Astrocyte (in vitro differentiated cells and primary cell): ENCODE results near the gene ELP4. TPM values are rescaled to one million over a fixed set of nuclear protein-coding genes. Genes with fewer than 3 reads are reported as not detected.

Source experiments
- DNase-seq: peaks from one replicate; pipeline ENCODE4 v3.0.0-alpha.2; 2010; ENCODE audit warnings: low read depth
- FAIRE-seq: peaks from 2 replicates; lab custom pipeline; 2011; peaks lifted over from hg19 to GRCh38; lab: Jason Lieb, UNC
- H2AFZ ChIP-seq: 2 replicates; pipeline ENCODE4 v1.6.0; 2012; ENCODE audit warnings: low read depth, low read length, inconsistent platforms
- H3K27ac ChIP-seq: 2 replicates; pipeline ENCODE4 v1.5.1; 2011; ENCODE audit warnings: low read depth, low read length, inconsistent platforms
- H3K27me3 ChIP-seq: 2 replicates; pipeline ENCODE4 v1.6.0; 2011; ENCODE audit warnings: low read length, inconsistent platforms; ENCODE audit not compliant: insufficient read depth
- H3K36me3 ChIP-seq: 2 replicates; pipeline ENCODE4 v1.5.1; 2011; ENCODE audit warnings: low read length, inconsistent platforms; ENCODE audit not compliant: insufficient read depth
- H3K4me1 ChIP-seq: 2 replicates; pipeline ENCODE4 v1.5.1; 2011; ENCODE audit warnings: low read length, inconsistent platforms; ENCODE audit not compliant: insufficient read depth
- H3K4me2 ChIP-seq: 2 replicates; pipeline ENCODE4 v1.6.0; 2012; ENCODE audit warnings: low read length, inconsistent platforms
- H3K4me3 ChIP-seq: 2 replicates; pipeline ENCODE4 v1.5.1; 2011; ENCODE audit warnings: low read depth, mild to moderate bottlenecking, low read length, inconsistent platforms; ENCODE audit not compliant: insufficient read depth
- H3K79me2 ChIP-seq: 2 replicates; pipeline ENCODE4 v1.6.0; 2012; ENCODE audit warnings: mild to moderate bottlenecking, low read length, inconsistent platforms; ENCODE audit not compliant: insufficient read depth
- H3K9ac ChIP-seq: 2 replicates; pipeline ENCODE4 v1.6.0; 2012; ENCODE audit warnings: mild to moderate bottlenecking, low read length, inconsistent platforms
- H3K9me3 ChIP-seq: 2 replicates; pipeline ENCODE4 v1.5.1; 2012; ENCODE audit warnings: low read depth, mild to moderate bottlenecking, low read length, inconsistent platforms; ENCODE audit not compliant: insufficient read depth
- H4K20me1 ChIP-seq: 2 replicates; pipeline ENCODE4 v1.6.0; 2012; ENCODE audit warnings: low read length, inconsistent platforms; ENCODE audit not compliant: insufficient read depth
- H3K27ac Mint-ChIP-seq: one replicate; pipeline ENCODE4 v1.8.0; 2021; ENCODE audit warnings: mild to moderate bottlenecking, mixed read lengths; ENCODE audit not compliant: unreplicated experiment
- H3K27me3 Mint-ChIP-seq: one replicate; pipeline ENCODE4 v1.8.0; 2021; ENCODE audit warnings: low read depth, mixed read lengths; ENCODE audit not compliant: unreplicated experiment
- H3K36me3 Mint-ChIP-seq: one replicate; pipeline ENCODE4 v1.8.0; 2021; ENCODE audit warnings: low read depth, mixed read lengths; ENCODE audit not compliant: unreplicated experiment
- H3K4me1 Mint-ChIP-seq: one replicate; pipeline ENCODE4 v1.8.0; 2021; ENCODE audit warnings: low read depth, mixed read lengths; ENCODE audit not compliant: unreplicated experiment
- H3K4me3 Mint-ChIP-seq: one replicate; pipeline ENCODE4 v1.8.0; 2021; ENCODE audit warnings: mild to moderate bottlenecking, moderate library complexity, mixed read lengths; ENCODE audit not compliant: unreplicated experiment
- H3K9me3 Mint-ChIP-seq: one replicate; pipeline ENCODE4 v1.8.0; 2021; ENCODE audit warnings: mild to moderate bottlenecking, mixed read lengths; ENCODE audit not compliant: unreplicated experiment
- EZH2 ChIP-seq: IDR thresholded peaks from 2 replicates; pipeline ENCODE4 v1.6.1; 2012; ENCODE audit warnings: mild to moderate bottlenecking, low read length, inconsistent platforms; ENCODE audit not compliant: insufficient read depth
- total RNA-seq: library from RNA; stranded (reverse); gene quantifications from 2 replicates; pipeline ENCODE4 v1.2.1, GENCODE V29; 2021
- TF ChIP-seq, protein P1 (sequence below): IDR thresholded peaks from 2 replicates; pipeline ENCODE4 v1.5.1; 2011; ENCODE audit warnings: low read depth, mild to moderate bottlenecking, inconsistent platforms, low read length, moderate library complexity; ENCODE audit not compliant: insufficient read depth

Gene ELP4
- total RNA-seq, 1 donor from 2014 or later, result 12.9 TPM

GRCh38 chr11:31826536-31827438 lies 317.2 kb downstream of the ELP4 start:
- H4K20me1 ChIP-seq, result no peaks in the 10 kb centered on the region
- H3K4me1 ChIP-seq, result peaks cover 14% of the 10 kb centered on the region
- peaks cover 70% of the 10 kb centered on the region for H3K27me3 ChIP-seq
- Mint-ChIP-seq H3K4me3 (peak overlapping the region; percentile 71), H3K27me3 (peaks cover 70% of the 10 kb centered on the region), H3K36me3 (no peaks in the 10 kb centered on the region), H3K4me1 (peaks cover 14% of the 10 kb centered on the region), H3K9me3 (peaks cover 14% of the 10 kb centered on the region), H3K27ac (peak overlapping the region; percentile 80)
- H3K9me3 ChIP-seq, result no peaks in the 10 kb centered on the region
- H3K27ac ChIP-seq, result no peak overlapping the region
- H3K9ac ChIP-seq, result peak overlapping the region; percentile 32
- peak overlapping the region; percentile 34 for H3K4me3 ChIP-seq
- TF ChIP-seq, protein P1, sequence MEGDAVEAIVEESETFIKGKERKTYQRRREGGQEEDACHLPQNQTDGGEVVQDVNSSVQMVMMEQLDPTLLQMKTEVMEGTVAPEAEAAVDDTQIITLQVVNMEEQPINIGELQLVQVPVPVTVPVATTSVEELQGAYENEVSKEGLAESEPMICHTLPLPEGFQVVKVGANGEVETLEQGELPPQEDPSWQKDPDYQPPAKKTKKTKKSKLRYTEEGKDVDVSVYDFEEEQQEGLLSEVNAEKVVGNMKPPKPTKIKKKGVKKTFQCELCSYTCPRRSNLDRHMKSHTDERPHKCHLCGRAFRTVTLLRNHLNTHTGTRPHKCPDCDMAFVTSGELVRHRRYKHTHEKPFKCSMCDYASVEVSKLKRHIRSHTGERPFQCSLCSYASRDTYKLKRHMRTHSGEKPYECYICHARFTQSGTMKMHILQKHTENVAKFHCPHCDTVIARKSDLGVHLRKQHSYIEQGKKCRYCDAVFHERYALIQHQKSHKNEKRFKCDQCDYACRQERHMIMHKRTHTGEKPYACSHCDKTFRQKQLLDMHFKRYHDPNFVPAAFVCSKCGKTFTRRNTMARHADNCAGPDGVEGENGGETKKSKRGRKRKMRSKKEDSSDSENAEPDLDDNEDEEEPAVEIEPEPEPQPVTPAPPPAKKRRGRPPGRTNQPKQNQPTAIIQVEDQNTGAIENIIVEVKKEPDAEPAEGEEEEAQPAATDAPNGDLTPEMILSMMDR, result no peak
- TF ChIP-seq EZH2, result peak; percentile 83
- H3K36me3 ChIP-seq, result no peaks in the 10 kb centered on the region
- H3K79me2 ChIP-seq, result no peaks in the 10 kb centered on the region
- FAIRE-seq (no peak), DNase-seq (no peak)
- H2AFZ ChIP-seq, result peak overlapping the region; percentile 32
- peak overlapping the region; percentile 75 for H3K4me2 ChIP-seq

GRCh38 chr11:31827455-31828206 lies 318.1 kb downstream of the ELP4 start:
- Mint-ChIP-seq H3K9me3 (peaks cover 10% of the 10 kb centered on the region), H3K27ac (peak overlapping the region; percentile 81), H3K4me3 (peak overlapping the region; percentile 57), H3K27me3 (peaks cover 62% of the 10 kb centered on the region), H3K4me1 (peaks cover 14% of the 10 kb centered on the region), H3K36me3 (no peaks in the 10 kb centered on the region)
- Histone ChIP-seq H3K36me3 (no peaks in the 10 kb centered on the region), H3K9me3 (no peaks in the 10 kb centered on the region), H3K4me3 (peak overlapping the region; percentile 22), H3K9ac (peak overlapping the region; percentile 32), H2AFZ (peak overlapping the region; percentile 32), H3K79me2 (no peaks in the 10 kb centered on the region), H3K4me2 (peak overlapping the region; percentile 75), H4K20me1 (no peaks in the 10 kb centered on the region), H3K27ac (no peak overlapping the region), H3K27me3 (peaks cover 69% of the 10 kb centered on the region), H3K4me1 (peaks cover 14% of the 10 kb centered on the region)
- TF ChIP-seq EZH2, result no peak
- TF ChIP-seq, protein P1, result no peak
- DNase-seq, result peak; percentile 14
- FAIRE-seq, result no peak
